ENCODE results near the gene UROS. TPM values are rescaled to one million over a fixed set of nuclear protein-coding genes. Genes with fewer than 3 reads are reported as not detected.

Gene UROS
- total and polyA plus RNA-seq, 10 of the 15 experiments (the other 5 are each of a cell fraction or from before 2014, with no cell fraction given): 4.3 to 112 (median 64.5) TPM

DNA sequence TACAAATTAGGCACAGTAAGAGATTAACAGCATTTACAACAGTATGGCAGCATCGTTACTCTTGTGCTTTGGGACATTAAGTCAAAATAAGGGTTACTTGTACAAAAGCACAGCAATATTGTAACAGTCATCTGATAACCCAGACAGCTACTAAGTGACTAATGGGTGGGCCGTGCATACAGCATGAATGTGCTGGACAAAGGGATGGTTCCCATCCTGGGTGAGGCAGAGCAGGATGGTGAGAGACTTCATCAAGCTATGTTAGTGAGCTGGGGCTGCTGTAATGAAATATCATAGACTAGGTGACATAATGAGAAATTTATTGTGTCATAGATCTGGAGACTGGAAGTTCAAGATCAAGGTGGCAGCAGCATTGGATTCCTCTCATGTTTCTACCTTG is 78.1 kb downstream of the UROS start:
- Histone ChIP-seq H3K4me2 (ENCODE audit: control insufficient read depth, insufficient read depth) (no peak overlapping the region), H3K9me3 (replicated peaks; ENCODE audit: control insufficient read depth, insufficient read depth, low read length) (no peaks in the 10 kb centered on the region), H3K4me3 (no peak overlapping the region), H4K20me1 (ENCODE audit: control insufficient read depth, insufficient read depth) (no peaks in the 10 kb centered on the region), H3K9ac (ENCODE audit: control insufficient read depth, insufficient read depth, low read length) (no peak overlapping the region), H3K4me1 (ENCODE audit: control insufficient read depth, insufficient read depth, low read length) (no peaks in the 10 kb centered on the region), H3K36me3 (ENCODE audit: control insufficient read depth in 2 of 2, insufficient read depth in 2 of 2, low read length in 1 of 2) (peaks cover 13 to 58% of the 10 kb centered on the region in 2 experiments), H2AFZ (ENCODE audit: control insufficient read depth, low read depth, low read length) (no peak overlapping the region), H3K27me3 (replicated peaks in 1 of 2; ENCODE audit: control insufficient read depth in 2 of 2, insufficient read depth in 2 of 2, low read length in 1 of 2) (no peaks in the 10 kb centered on the region), H3K79me2 (ENCODE audit: control insufficient read depth, insufficient read depth, low read length) (no peaks in the 10 kb centered on the region), H3K27ac (ENCODE audit: control insufficient read depth, insufficient read depth) (no peak overlapping the region)
- FAIRE-seq (no peak), DNase-seq (ENCODE audit: low read depth, low spot score) (no peak), ATAC-seq (no peak)
- 93% methylated on average over 2 of the region's 2 CpGs for WGBS (ENCODE audit: insufficient coverage, insufficient replicate concordance, low lambda C conversion rate, missing lambda C conversion rate)
- in situ Hi-C loops (cut with MboI) (no loop called here), intact Hi-C loops (cut with micrococcal nuclease; ENCODE audit: unreplicated experiment) (no loop called here)
- TF ChIP-seq SMC3 (IDR thresholded peaks at IDR 0.05; ENCODE audit: borderline replicate concordance, low read length) (no peak), CREM (IDR thresholded peaks at IDR 0.05; ENCODE audit: low read depth) (no peak), ZNF274 (IDR thresholded peaks at IDR 0.05; ENCODE audit: insufficient read depth, insufficient read length) (no peak), YY1 (IDR thresholded peaks at IDR 0.05; ENCODE audit: low read depth, low read length) (no peak)
- TF ChIP-seq, protein P1, sequence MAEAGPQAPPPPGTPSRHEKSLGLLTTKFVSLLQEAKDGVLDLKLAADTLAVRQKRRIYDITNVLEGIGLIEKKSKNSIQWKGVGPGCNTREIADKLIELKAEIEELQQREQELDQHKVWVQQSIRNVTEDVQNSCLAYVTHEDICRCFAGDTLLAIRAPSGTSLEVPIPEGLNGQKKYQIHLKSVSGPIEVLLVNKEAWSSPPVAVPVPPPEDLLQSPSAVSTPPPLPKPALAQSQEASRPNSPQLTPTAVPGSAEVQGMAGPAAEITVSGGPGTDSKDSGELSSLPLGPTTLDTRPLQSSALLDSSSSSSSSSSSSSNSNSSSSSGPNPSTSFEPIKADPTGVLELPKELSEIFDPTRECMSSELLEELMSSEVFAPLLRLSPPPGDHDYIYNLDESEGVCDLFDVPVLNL (IDR thresholded peaks at IDR 0.05; ENCODE audit: low read depth, low read length): no peak
- POLR2A ChIA-PET: no interaction called here
- no TSS peak for BruUV-seq (replicated peaks)
- SMC1A ChIA-PET (ENCODE audit: uncharacterized antibody, unreplicated experiment): no interaction called here
- RAD21 ChIA-PET (ENCODE audit: unreplicated experiment): no interaction called here
- CTCF ChIA-PET: no interaction called here

DNA sequence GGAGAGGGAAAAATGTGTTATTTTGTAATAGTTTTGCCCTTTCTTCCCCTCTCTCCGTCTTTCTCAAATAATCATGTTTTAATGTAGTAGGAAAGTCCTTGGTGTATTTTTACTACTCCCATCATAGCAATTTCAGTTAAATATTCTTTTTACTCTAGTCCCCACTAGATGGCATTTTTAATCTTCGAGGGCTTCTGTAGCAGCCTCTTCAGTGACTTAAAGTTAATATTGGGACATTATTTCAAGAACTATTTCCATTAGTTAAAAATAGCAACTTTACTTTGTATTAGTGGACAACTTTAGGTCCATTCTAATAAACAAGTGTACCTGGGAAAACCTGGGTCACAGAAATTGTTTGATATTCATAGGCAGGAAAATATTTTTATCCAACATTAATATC is 80.6 kb downstream of the UROS start:
- FAIRE-seq: no peak
- H3K36me3 ChIP-seq (ENCODE audit: control insufficient read depth in 2 of 2, insufficient read depth in 2 of 2, low read length in 1 of 2): peaks cover 15 to 57% of the 10 kb centered on the region in 2 experiments

More for the DNA sequence above, 80.6 kb downstream of the UROS start:
- POLR2A ChIA-PET: no interaction called here
- Histone ChIP-seq H3K27ac (ENCODE audit: control insufficient read depth, insufficient read depth) (no peak overlapping the region), H2AFZ (ENCODE audit: control insufficient read depth, low read depth, low read length) (no peak overlapping the region), H4K20me1 (ENCODE audit: control insufficient read depth, insufficient read depth) (no peaks in the 10 kb centered on the region), H3K9me3 (replicated peaks; ENCODE audit: control insufficient read depth, insufficient read depth, low read length) (no peaks in the 10 kb centered on the region), H3K9ac (ENCODE audit: control insufficient read depth, insufficient read depth, low read length) (no peak overlapping the region), H3K4me1 (ENCODE audit: control insufficient read depth, insufficient read depth, low read length) (no peaks in the 10 kb centered on the region), H3K27me3 (replicated peaks in 1 of 2; ENCODE audit: control insufficient read depth in 2 of 2, insufficient read depth in 2 of 2, low read length in 1 of 2) (no peaks in the 10 kb centered on the region), H3K4me3 (no peak overlapping the region), H3K4me2 (ENCODE audit: control insufficient read depth, insufficient read depth) (no peak overlapping the region), H3K79me2 (ENCODE audit: control insufficient read depth, insufficient read depth, low read length) (no peaks in the 10 kb centered on the region)
- ATAC-seq: no peak
- SMC1A ChIA-PET (ENCODE audit: uncharacterized antibody, unreplicated experiment): no interaction called here
- RAD21 ChIA-PET (ENCODE audit: unreplicated experiment): no interaction called here
- CTCF ChIA-PET: no interaction called here
- no peak for DNase-seq (ENCODE audit: low read depth, low spot score)
- no TSS peak for BruUV-seq (replicated peaks)
- WGBS (ENCODE audit: insufficient coverage, insufficient replicate concordance, low lambda C conversion rate, missing lambda C conversion rate): 58% methylated on average over 2 of the region's 2 CpGs
- intact Hi-C loops (cut with micrococcal nuclease; ENCODE audit: unreplicated experiment): no loop called here
- in situ Hi-C loops (cut with MboI): no loop called here
- no peak for TF ChIP-seq NFXL1 (IDR thresholded peaks at IDR 0.05; ENCODE audit: borderline replicate concordance)
- TF ChIP-seq SPI1 (IDR thresholded peaks at IDR 0.05; ENCODE audit: borderline replicate concordance, insufficient read depth, low read depth, low read length): no peak
- TF ChIP-seq, protein P2, sequence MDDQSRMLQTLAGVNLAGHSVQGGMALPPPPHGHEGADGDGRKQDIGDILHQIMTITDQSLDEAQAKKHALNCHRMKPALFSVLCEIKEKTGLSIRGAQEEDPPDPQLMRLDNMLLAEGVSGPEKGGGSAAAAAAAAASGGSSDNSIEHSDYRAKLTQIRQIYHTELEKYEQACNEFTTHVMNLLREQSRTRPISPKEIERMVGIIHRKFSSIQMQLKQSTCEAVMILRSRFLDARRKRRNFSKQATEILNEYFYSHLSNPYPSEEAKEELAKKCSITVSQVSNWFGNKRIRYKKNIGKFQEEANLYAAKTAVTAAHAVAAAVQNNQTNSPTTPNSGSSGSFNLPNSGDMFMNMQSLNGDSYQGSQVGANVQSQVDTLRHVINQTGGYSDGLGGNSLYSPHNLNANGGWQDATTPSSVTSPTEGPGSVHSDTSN (IDR thresholded peaks at IDR 0.05; ENCODE audit: insufficient replicate concordance, low read depth, low read length): no peak
- no peak for TF ChIP-seq CBX3 (IDR thresholded peaks at IDR 0.05; ENCODE audit: borderline replicate concordance, low read depth)
- no peak for TF ChIP-seq RBBP5 (conservative IDR thresholded peaks at IDR 0.05)
- TF ChIP-seq KLF5 (IDR thresholded peaks at IDR 0.05; ENCODE audit: partially characterized antibody): no peak
- no peak for TF ChIP-seq JUNB (IDR thresholded peaks at IDR 0.05)
- no peak for TF ChIP-seq SMAD1 (IDR thresholded peaks at IDR 0.05; ENCODE audit: low read depth, partially characterized antibody)
- no peak for TF ChIP-seq POLR2AphosphoS5 (IDR thresholded peaks at IDR 0.05; ENCODE audit: low read length)
- TF ChIP-seq IKZF1 (conservative IDR thresholded peaks at IDR 0.05): no peak
- TF ChIP-seq WRNIP1 (IDR thresholded peaks at IDR 0.05; ENCODE audit: borderline replicate concordance, low read depth, low read length): no peak

Measured in GM12878 (cell line).